ENCODE measurements around the gene EVX2. TPM values are rescaled to one million over a fixed set of nuclear protein-coding genes. Genes with fewer than 3 reads are reported as not detected.

The EVX2 gene
- polyA plus RNA-seq, 1 of the 3 experiments (the other 2 are of a cell fraction), result not detected

DNA sequence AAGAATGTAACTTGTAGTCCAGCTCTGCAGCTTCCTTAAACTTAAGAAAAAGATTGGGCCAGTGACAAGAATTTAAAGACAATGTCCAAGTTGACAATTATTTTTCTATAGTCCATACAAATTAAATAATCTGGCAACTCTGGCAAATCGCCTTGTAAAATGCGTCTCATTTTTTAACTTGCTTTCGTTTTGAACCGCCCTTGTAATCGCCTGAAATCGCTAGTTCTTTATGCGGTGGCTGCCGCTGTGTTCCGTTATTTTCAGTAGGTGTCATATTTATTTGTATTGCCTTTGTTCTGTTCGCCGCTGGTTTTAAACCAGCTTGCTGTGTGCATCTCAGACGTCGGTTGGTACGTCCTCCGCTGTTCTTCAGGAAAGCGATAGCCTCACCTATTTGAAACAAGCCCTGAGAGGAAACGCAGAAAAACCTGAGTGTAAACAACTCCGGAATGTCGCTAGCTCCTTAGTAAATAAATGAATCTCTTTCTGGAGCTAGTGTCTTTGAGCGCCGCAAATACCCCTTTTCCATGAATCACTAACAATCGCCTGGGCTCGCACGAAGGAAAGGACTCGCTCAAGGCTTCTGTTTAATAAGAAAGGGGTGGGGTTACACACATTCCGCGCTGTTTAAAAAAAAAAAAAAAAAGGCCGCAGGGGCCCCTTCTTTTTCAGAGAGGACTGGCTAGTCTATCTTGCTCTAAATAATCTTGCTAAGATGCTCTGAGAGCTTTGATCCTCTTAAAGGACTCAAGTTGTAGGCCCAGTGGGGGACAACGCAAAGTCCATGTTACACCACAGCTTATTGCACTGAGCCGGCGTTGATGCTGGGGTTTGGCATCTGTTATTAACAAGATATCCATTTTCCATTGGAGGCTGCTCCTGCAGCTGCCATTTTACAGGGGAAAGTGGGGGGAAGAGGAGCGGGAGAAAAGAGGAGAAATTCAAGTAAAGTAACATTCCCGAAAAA lies 48.7 kb upstream of the EVX2 start:
- POLR2A ChIA-PET, result interaction anchor here (0.7 to 6.3 kb wide), 8 partner anchors 7 to 1261 kb away, joined by 3 to 45 read pairs (median 6); partner anchors contain the start of genes HOXD9 and MTX2
- CTCF ChIA-PET, result interaction anchor here (0.9 to 26.1 kb wide), 17 partner anchors 8 to 1016 kb away, joined by 3 to 1047 read pairs (median 7); partner anchors contain the start of gene HOXD10
- Histone ChIP-seq H3K9ac (peak overlapping the region; percentile 66), H3K27ac (ENCODE audit: low read depth in 2 of 2, low read length in 1 of 2) (peak overlapping the region; percentile 62 to 63), H3F3A (replicated peaks; ENCODE audit: insufficient read depth) (peaks cover 33% of the 10 kb centered on the region), H3K36me3 (replicated peaks in 1 of 2; ENCODE audit: control insufficient read depth in 1 of 2, insufficient read depth in 2 of 2, low read length in 1 of 2) (no peaks in the 10 kb centered on the region), H3K9me3 (no peaks in the 10 kb centered on the region), H3K4me1 (ENCODE audit: control insufficient read depth in 1 of 2, insufficient read depth in 2 of 2, low read depth in 1 of 2, low read length in 1 of 2) (peaks cover 28 to 42% of the 10 kb centered on the region in 2 experiments), H3K27me3 (ENCODE audit: insufficient read depth) (no peaks in the 10 kb centered on the region), H2AFZ (ENCODE audit: low read depth) (peak overlapping the region; percentile 68), H3K79me2 (ENCODE audit: insufficient read depth) (peaks cover 20% of the 10 kb centered on the region), H4K20me1 (ENCODE audit: insufficient read depth) (no peaks in the 10 kb centered on the region), H3K4me2 (peak overlapping the region; percentile 81), H3K4me3 (ENCODE audit: low read depth in 2 of 2, low read length in 1 of 2) (peak overlapping the region; percentile 69), H3K9me2 (no peaks in the 10 kb centered on the region)
- TF ChIP-seq USF2 (IDR thresholded peaks at IDR 0.05; ENCODE audit: borderline replicate concordance, low read depth, low read length), result no peak
- peak; percentile 15; the same call in 1 of the 2 replicates for TF ChIP-seq YY1 (IDR thresholded peaks at IDR 0.05; ENCODE audit: low read depth)
- WGBS (ENCODE audit: low lambda C conversion rate), result 28% methylated on average over 33 of the region's 33 CpGs
- DNase-seq, result no peak

- peaks cover 31% of the 10 kb centered on the region for H3F3A ChIP-seq (replicated peaks; ENCODE audit: insufficient read depth)
- no peak for DNase-seq
Measured at GRCh38 chr2:176131848-176132158, 48.0 kb upstream of the EVX2 start.

More at GRCh38 chr2:176131848-176132158, 48.0 kb upstream of the EVX2 start:
- H3K9me3 ChIP-seq, result no peaks in the 10 kb centered on the region
- H4K20me1 ChIP-seq (ENCODE audit: insufficient read depth), result no peaks in the 10 kb centered on the region
- peak overlapping the region; percentile 62 to 63 for H3K27ac ChIP-seq (ENCODE audit: low read depth in 2 of 2, low read length in 1 of 2)
- peak overlapping the region; percentile 81 for H3K4me2 ChIP-seq
- H2AFZ ChIP-seq (ENCODE audit: low read depth), result peak overlapping the region; percentile 68
- TF ChIP-seq EP300 (IDR thresholded peaks at IDR 0.05; ENCODE audit: borderline replicate concordance in 1 of 2, low read depth in 1 of 2, low read length in 1 of 2) (no peak), RCOR1 (IDR thresholded peaks at IDR 0.05; ENCODE audit: low read length) (no peak), FOSL2 (IDR thresholded peaks at IDR 0.05; ENCODE audit: borderline replicate concordance, low read depth) (no peak), TEAD4 (IDR thresholded peaks at IDR 0.05; ENCODE audit: borderline replicate concordance, insufficient read depth) (no peak), MXI1 (IDR thresholded peaks at IDR 0.05; ENCODE audit: low read depth, low read length) (no peak), TCF12 (IDR thresholded peaks at IDR 0.05) (no peak), GATA2 (CRISPR knock-in tag; IDR thresholded peaks at IDR 0.05) (no peak), TAF1 (IDR thresholded peaks at IDR 0.05; ENCODE audit: borderline replicate concordance, low read depth, low read length) (no peak), MEF2A (IDR thresholded peaks at IDR 0.05; ENCODE audit: borderline replicate concordance, low read depth) (no peak), USF1 (IDR thresholded peaks at IDR 0.05; ENCODE audit: borderline replicate concordance, low read depth) (no peak), SIN3A (IDR thresholded peaks at IDR 0.05; ENCODE audit: borderline replicate concordance, low read depth, low read length) (no peak), GABPA (IDR thresholded peaks at IDR 0.05; ENCODE audit: low read depth) (no peak), REST (IDR thresholded peaks at IDR 0.05; ENCODE audit: low read depth, low read length) (no peak)
- TF ChIP-seq, protein P1, sequence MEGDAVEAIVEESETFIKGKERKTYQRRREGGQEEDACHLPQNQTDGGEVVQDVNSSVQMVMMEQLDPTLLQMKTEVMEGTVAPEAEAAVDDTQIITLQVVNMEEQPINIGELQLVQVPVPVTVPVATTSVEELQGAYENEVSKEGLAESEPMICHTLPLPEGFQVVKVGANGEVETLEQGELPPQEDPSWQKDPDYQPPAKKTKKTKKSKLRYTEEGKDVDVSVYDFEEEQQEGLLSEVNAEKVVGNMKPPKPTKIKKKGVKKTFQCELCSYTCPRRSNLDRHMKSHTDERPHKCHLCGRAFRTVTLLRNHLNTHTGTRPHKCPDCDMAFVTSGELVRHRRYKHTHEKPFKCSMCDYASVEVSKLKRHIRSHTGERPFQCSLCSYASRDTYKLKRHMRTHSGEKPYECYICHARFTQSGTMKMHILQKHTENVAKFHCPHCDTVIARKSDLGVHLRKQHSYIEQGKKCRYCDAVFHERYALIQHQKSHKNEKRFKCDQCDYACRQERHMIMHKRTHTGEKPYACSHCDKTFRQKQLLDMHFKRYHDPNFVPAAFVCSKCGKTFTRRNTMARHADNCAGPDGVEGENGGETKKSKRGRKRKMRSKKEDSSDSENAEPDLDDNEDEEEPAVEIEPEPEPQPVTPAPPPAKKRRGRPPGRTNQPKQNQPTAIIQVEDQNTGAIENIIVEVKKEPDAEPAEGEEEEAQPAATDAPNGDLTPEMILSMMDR (IDR thresholded peaks at IDR 0.05), result no peak
- H3K9me2 ChIP-seq, result no peaks in the 10 kb centered on the region
- H3K79me2 ChIP-seq (ENCODE audit: insufficient read depth), result peaks cover 13% of the 10 kb centered on the region
- peak overlapping the region; percentile 69 for H3K4me3 ChIP-seq (ENCODE audit: low read depth in 2 of 2, low read length in 1 of 2)
- H3K36me3 ChIP-seq (replicated peaks in 1 of 2; ENCODE audit: control insufficient read depth in 1 of 2, insufficient read depth in 2 of 2, low read length in 1 of 2), result no peaks in the 10 kb centered on the region
- H3K27me3 ChIP-seq (ENCODE audit: insufficient read depth), result no peaks in the 10 kb centered on the region
- 24% methylated on average over 4 of the region's 4 CpGs for WGBS (ENCODE audit: low lambda C conversion rate)
- POLR2A ChIA-PET, result interaction anchor here (0.7 to 6.3 kb wide), 8 partner anchors 8 to 1261 kb away, joined by 3 to 45 read pairs (median 10); partner anchors contain the start of genes HOXD9 and MTX2
- H3K4me1 ChIP-seq (ENCODE audit: control insufficient read depth in 1 of 2, insufficient read depth in 2 of 2, low read depth in 1 of 2, low read length in 1 of 2), result peaks cover 29 to 43% of the 10 kb centered on the region in 2 experiments
- CTCF ChIA-PET, result interaction anchor here (0.8 to 26.1 kb wide), 15 partner anchors 8 to 1017 kb away, joined by 3 to 1047 read pairs (median 7); partner anchors contain the start of gene HOXD10
- H3K9ac ChIP-seq, result peak overlapping the region; percentile 66
